NCI-H1417 treated with DMSO at 0.1 percent for 48 hours (cell line): ENCODE measurements around the gene RAB11FIP4.

ENCODE experiments used
- DNase-seq: peaks from one replicate; lab custom pipeline; 2025; lab: John Stamatoyannopoulos, UW

The RAB11FIP4 gene

DNA sequence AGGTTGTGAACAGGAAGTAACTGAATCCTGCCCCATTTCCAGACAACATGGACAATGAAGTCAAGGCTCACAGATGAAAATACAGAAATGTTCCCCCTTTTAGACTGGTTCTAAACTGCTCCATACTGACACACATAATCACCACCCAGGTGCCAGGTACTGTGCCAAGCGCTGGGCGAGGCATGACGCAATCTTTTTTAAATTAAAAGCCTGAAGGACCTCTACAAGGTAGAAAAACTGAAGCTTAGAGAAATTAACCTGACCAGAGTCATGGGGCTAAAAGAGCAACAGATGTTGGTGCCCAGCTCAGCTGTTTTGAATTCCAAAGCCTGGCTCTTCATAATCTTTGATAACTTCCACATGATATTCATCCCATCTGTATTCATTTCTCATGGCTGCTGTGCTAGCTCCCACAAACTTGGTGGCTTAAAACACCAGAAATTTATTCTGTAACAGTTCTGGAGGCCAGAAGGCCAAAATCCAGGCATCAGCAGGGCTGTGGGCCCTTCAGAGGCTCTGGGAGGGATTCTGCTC is 4.9 kb upstream of the RAB11FIP4 start:
- no peak for DNase-seq

GRCh38 chr17:31387438-31387837 is 4.0 kb upstream of the RAB11FIP4 start:
- DNase-seq = no peak

DNA sequence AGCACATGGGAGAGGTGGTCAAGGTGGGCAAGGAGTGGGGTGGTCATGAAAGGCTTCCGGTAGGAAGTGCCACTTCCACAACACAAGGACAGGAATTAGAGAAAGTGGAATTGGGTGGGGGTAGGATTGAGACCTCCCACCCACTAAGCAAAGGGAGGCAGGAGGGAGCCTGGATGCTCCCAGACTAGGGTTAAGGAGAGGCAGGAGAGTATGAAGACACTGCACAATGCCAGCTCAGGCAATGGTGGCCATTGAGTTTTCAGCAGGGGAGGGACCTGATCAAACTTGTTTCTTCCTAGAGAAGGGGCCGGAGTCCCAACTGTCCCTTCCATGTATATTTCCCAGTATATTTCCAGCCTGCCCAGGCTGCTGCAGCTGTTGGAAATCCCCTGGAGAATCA is 3.1 kb upstream of the RAB11FIP4 start:
- DNase-seq = no peak

DNA sequence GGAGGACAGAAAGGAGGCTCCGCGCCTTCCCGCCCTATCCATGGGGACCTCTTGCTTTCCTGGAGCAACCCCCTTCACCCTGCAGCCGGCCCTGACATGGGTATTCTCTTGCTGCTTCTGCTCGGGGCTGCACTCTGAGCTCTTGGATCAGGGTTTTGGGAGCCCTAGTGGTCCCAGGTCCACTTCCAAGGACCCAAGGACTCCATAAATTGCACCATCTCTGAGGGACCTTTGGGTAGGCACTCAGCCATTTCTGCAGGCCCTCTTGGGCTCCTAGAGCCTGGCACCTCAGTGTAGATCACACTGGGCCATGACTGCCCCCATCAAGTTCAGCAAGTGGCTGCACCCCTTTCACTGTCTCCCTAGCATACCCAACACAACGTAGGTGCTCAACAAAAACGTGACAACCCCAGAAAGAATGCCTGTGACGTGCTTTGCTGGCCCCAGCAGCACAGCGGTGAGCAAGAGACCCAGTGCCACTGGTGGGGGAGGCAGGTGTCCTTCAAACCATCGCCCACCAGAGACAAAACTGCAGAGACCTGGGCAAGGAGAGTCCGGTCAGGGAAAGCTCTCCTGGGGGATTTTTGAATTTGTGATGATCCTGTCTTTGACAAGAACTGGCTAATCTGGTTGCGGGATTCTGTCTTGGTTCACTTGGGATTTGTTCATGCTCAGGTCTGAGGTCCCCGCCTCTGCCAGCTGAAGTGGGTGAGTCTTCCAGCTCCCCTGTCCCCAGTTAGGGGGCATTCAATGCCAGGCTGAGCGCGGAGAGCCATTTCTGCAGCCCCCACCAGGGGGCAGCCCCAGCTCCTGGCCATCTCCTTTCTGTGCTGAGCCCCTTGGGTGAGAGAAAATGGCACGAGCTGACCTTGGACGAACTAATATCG is 2.5 kb upstream of the RAB11FIP4 start:
- no peak for DNase-seq

DNA sequence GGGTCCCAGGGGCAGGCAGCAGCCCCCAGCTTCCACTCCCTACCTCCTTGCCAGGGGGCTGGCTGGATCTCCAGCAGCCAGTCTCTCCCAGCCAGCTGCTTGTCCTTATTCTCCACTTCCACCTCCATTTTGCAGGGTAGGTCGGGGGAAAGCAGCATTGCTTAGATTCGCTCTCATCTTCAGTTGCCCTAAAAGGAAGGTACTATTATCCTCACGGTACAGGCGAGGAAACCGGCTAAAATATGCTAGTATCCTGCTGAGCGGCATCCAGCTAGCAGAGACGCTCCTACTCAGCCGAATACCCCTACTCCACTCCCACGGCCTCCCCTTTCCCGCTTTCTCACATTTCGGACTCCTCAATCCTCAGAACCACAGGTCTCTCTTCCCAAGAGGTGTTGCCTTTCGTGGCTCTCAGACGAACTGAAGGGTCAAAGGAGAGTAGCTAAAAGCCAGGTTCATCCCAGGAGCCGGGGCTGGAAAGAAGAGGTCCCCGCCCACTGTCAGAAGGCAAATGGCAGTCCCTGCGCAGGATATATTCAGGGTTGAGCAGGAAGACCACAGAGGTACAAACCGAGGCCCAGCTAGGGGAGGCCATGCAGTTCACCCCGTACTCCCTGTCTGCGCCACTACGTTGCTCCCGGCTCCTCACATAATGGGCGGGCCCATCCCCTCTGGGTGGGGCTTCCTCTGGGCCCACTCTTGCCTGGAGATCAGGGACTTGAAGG is 1.7 kb upstream of the RAB11FIP4 start:
- DNase-seq = no peak

DNA sequence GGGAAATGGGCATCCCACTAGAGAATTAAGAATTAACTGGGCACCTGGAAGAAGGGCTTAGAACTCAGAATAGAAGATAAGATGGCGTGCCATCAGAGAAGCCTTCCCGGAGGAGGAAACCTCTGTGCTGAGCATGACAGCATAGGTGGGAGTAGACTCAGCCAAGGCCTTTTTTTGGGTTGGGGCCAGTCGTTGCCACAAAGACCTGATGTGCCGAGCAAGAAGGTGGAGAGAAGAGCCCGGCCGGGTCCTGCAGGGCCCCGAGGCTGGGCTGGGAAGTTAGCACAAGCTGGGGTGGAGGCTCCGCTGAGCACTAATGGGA is 1.1 kb upstream of the RAB11FIP4 start:
- no peak for DNase-seq

DNA sequence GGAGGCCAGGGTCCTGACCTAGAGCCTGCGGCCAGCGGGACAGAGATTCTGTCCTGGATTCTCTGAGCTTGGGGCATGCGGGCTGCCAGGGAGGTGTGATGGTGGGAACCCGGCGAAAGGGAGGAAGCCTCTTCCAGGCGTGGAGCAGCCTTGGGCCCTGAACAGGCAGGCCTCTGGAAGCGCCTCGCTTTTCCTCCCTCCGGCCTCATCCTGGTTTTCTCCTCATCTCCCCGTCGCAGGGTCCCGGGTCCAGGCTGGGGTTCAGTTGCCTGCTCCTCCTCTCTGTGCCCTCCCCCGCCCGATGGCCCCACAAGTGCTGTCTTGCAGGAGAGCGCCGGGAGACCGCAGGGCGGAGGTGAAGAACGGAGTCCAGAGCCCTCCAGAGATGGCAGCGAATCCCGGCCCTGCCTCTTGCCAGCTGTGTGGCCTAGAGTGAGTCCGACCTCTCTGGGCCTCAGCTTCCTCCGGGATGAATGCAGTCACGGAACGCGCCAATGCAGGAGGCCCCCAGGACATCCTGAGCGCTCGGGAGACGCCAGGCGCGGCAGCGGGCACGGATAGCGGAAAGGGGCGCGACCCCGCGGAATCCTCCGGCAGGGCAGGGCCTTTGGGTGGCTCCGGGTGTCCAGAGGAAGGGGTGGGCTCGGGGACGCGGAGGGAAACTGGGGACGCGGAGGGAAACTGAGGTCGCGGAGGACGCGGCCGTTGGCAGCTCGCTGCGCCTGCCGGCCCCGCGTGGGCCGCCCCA is 553 bp upstream of the RAB11FIP4 start:
- no peak for DNase-seq

GRCh38 chr17:31392002-31392855 is 754 bp downstream of the RAB11FIP4 start:
- no peak for DNase-seq

DNA sequence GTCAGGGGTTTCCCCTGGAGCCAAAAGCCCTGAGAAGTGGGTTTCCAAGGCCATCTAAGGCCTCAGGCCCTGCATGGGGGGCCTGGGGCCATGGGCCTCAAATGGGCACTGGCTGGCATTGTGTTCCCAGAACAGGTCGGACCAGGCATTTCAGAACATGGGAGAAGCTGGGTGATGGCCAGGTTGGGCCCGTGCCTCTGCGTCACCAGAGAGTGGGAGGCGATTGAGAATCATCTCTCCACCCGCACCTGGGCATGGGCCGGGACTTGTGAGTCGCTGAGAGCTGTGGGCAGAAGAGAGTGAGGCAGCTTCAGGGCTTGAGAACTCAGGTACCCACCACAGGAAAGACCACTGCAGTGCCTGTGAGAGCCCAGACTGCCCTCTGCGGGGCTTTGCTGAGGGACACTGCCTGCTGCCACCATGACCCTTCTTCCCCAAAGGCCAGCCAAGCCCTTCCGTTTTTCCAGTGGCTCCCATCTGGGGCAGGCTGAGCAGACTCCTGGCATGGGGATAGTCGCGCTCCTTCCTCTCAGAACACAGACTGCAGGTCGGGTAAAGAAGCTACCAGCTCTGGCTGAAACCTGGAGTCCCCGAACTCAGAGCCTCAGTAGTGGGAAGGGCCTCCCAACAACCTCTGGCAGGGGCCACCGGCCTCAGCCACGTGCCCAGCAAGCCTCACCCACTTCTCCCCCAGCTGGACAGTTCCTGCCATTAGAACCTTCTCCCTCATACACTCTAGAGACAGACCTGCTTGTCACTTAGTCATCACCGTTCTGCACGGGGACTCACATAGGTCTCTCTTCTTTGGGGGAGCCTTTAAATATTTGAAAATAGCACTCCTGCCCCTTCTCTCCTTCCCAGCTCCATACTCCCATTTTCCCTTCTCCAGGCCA is 1.6 kb downstream of the RAB11FIP4 start:
- no peak for DNase-seq

DNA sequence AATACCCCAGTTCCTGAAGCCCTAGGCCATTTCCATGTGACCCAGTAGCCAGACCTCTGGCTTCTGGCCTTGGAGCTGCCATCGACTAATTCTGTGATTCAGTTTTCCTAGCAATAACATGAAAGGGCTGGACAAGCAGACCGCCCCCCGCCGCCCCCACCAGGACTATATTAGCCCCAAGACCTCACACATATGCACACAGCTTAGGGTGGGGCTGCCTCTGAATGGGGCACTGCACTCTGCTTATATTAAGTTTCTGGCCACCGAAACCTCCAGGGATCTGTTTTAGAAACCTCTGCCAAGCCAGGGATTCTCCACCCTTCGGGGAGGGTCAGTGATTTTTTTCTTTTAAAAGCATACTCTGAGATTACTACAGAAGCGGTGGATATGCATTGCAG is 2.3 kb downstream of the RAB11FIP4 start:
- no peak for DNase-seq

DNA sequence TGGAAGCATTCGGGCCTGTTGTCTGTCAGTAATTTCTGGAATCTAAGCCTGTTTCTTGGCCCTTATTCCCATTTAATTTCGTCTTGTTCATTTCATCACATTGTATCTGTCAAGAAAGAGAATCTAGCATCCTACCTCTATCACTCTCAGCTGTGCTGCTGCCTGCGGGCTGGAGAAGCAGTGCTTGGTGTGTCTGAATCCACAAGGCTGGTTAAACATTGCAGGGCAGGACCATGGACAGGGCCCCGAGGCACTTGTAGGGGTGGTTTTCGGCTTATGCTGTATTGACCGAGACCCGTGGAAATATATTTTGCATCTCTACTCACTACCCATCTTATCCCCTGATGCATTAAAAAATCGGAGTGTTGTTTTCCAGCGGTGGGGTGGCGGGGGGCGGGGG is 3.1 kb downstream of the RAB11FIP4 start:
- no peak for DNase-seq

DNA sequence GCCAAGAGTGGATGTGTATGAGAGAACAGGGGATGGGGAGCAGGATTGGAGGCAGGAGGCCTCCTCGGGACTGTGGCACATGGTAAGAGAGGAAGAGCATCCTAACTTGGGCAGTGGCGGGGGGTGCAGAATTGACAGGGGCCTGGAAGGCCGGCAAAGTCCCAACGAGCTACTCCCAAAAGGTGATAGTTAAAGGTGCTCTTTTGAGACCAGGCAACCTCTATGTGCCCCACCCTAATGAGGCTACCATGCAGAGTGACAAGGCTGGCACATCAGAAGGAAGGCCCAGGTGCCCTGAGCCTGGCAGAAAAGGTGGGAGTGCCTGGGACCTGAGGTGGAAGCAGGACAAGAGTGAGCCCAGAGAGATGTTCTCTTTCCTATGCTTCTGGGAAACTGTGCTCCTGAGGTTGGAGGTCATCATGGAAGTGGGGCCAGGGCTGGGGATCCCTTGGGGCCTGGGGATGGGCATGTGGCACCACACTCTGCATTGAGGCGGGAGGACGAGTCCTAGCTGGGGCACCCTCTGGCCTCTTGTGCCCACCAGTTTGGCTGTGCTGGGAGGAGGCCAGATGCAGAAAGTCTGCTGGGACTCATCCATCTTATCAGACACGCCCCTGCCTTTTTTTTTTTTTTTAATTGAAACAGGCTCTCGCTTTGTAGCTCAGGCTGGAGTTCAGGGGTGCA is 5.9 kb downstream of the RAB11FIP4 start:
- no peak for DNase-seq

- DNase-seq = no peak
These were observed 7.2 kb downstream of the RAB11FIP4 start for GRCh38 chr17:31398381-31399311.

- DNase-seq = no peak
These were observed 9.0 kb downstream of the RAB11FIP4 start for GRCh38 chr17:31400481-31400950.

GRCh38 chr17:31401456-31402254 is 10.2 kb downstream of the RAB11FIP4 start:
- DNase-seq = no peak

DNA sequence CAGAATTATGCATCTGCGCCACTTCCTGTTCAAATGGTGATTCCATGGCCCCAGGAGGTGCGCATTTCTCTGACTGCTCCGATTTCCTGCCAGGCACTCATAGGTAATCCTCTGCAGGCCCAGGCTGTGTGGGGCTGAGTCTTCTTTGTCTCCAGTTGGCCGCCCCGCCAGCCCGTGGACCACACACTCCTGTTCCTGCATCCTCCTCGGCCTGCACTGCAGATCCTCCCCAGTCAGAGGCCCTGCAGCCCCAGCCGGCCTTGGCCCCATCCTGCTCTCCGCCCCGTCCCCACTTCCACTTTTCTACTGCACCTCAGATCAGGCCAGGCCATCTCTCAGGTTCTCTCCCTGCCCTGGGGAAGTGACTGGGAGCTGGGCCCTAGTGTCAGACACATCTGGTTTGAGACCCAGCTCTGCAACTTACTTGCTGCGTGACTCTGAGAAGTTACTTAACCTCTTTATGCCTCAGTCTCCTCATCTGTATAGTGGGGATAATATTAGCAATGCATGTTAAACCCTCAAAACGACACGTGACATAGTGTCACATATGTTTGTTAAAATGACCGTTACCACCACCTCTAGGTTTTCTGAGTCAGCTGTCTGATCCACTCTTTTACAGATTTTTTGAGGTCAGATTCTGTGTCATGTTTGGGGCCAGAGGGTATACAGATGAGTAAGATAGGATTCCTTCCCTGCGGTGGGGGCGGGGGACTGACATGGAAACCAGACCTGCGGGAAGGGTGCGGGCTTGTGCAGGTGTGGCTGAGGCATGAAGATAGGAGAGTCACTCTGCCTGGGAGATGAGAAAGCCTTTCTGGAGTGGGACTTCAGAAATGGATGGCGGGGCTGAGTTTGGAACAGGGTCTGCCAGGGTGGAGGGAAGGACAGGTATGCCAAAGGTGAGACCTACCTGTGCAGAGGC is 12.8 kb downstream of the RAB11FIP4 start:
- no peak for DNase-seq

GRCh38 chr17:31405890-31406371 is 14.5 kb downstream of the RAB11FIP4 start:
- DNase-seq = no peak
